H1 (cell line): ENCODE results near the gene CDH1. TPM values are rescaled to one million over a fixed set of nuclear protein-coding genes. Genes with fewer than 3 reads are reported as not detected.

ENCODE experiments used
- TAF7 ChIP-seq: optimal IDR thresholded peaks from 2 replicates; pipeline ENCODE3; 2011; ENCODE audit warnings: low read depth, mild to moderate bottlenecking, inconsistent platforms, low read length, moderate library complexity, borderline replicate concordance
- polyA plus RNA-seq, 7 experiments: library from polyadenylated mRNA; depleted of rRNA in 3 of 7; stranded (reverse) in 5 of 7; unstranded in 2 of 7; fragments of >200 nt in 5 of 7; fragments of 200-250 nt in 2 of 7; gene quantifications; 1 replicate in 5 of 7; 2 replicates in 1 of 7; 4 replicates in 1 of 7; pipeline versions ENCODE4 v1.2.1 to v1.2.3, GENCODE V29; 2011 to 2013; ENCODE audit warnings: missing spikeins in 2 of 7, mixed read lengths in 2 of 7
- total RNA-seq: library from RNA; stranded (reverse); fragmentation: NEBNext Ultra II Directional; extraction: Animal tissue kit (Norgen Biotek cat#: 25700); gene quantifications from 2 replicates; pipeline ENCODE4 v1.2.1, GENCODE V29; 2021

The CDH1 gene
- total and polyA plus RNA-seq, 2 of the 8 experiments (the other 6 are each of a cell fraction or from before 2014, with no cell fraction given): 133 to 265 TPM

DNA sequence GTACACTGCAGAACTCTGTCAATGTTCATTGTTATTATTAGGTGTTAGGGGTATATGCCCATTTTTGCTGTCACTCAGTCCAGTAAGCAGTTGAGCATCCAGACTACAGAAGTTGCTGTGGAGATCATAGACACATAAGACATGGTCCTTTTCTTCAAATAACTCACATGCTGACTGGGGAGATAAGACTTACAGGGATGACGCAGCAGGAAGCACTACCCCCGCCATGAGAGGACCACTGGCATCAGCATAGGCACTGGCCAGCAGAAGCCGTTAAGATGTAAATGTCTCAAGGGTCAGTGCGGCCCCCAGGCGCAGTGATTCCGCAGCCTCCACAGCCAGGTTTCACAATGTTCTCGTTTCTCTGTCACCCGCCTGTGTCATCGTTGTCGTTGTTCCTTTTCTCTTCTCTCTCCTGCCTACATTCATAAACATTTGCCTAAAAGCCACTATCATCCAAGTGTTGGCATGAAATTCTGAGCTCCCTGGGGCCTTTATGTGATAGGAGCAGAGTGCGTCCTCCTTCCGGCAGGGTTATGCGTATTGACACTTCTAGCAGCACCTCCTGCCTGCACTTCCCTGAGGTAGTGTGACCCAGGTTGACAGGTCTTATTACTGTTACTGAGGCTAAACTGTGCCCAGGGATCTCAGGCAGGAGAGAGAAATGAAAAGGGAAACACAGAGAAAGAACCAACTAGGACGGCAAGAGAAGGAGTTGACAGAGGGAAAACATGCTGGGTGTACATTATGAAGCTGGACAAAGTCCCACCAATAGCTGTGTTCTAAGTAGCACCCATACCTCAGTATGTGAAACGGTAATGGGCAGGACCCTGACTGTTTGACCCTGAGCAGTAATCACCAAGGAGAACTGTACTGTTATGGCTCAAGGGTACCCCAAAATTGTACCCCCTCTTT, 124.1 kb downstream of the CDH1 start (continued):
- no peak for TF ChIP-seq TAF7
- TF ChIP-seq, all 59 proteins: peak for 0
